HCT116 (cell line): ENCODE results near the gene S100PBP.

Experiments used
- CEBPB ChIP-seq: IDR thresholded peaks from 2 replicates; pipeline ENCODE4 v1.6.1; 2012; ENCODE audit warnings: low read depth
- CTCF ChIP-seq, 3 experiments: fragments of 200-600 bp in 1 of 3; sonication (generic) in 1 of 3; IDR thresholded peaks in 2 of 3; conservative IDR thresholded peaks in 1 of 3; 2 replicates each; pipeline ENCODE4 v1.5.1; 2012 to 2017; ENCODE audit warnings: low read depth in 2 of 3, low read length in 2 of 3, antibody characterized with exemption in 1 of 3, borderline replicate concordance in 1 of 3, control low read depth in 1 of 3, mild to moderate bottlenecking in 1 of 3, mixed read lengths in 1 of 3, mixed run types in 1 of 3, moderate library complexity in 1 of 3; ENCODE audit not compliant: insufficient read depth in 1 of 3
- MAX ChIP-seq: IDR thresholded peaks from 2 replicates; pipeline ENCODE4 v1.6.1; 2012
- POLR2A ChIP-seq: IDR thresholded peaks from 2 replicates; pipeline ENCODE4 v1.7.0; 2011; ENCODE audit warnings: borderline replicate concordance; ENCODE audit not compliant: insufficient read depth, insufficient read length; ENCODE audit errors: extremely low read depth
- REST ChIP-seq: IDR thresholded peaks from 2 replicates; pipeline ENCODE4 v1.6.1; 2012; ENCODE audit warnings: low read depth
- SP1 ChIP-seq: IDR thresholded peaks from 2 replicates; pipeline ENCODE4 v1.6.1; 2012; ENCODE audit warnings: low read depth
- YY1 ChIP-seq: IDR thresholded peaks from 2 replicates; pipeline ENCODE4 v1.6.1; 2011; ENCODE audit warnings: low read length, low read depth, moderate library complexity, mild to moderate bottlenecking; ENCODE audit not compliant: insufficient replicate concordance; ENCODE audit errors: extremely low read depth
- ZBTB33 ChIP-seq: IDR thresholded peaks from 2 replicates; pipeline ENCODE4 v1.6.1; 2011; ENCODE audit warnings: mild to moderate bottlenecking, low read length, moderate library complexity; ENCODE audit not compliant: insufficient replicate concordance; ENCODE audit errors: extremely low read depth
- ZNF274 ChIP-seq: fragments of 200-500 bp; sonication (Bioruptor generic); IDR thresholded peaks from 2 replicates; pipeline ENCODE4 v1.6.1; 2014; ENCODE audit warnings: mild to moderate bottlenecking, low read depth, low read length, inconsistent platforms

DNA sequence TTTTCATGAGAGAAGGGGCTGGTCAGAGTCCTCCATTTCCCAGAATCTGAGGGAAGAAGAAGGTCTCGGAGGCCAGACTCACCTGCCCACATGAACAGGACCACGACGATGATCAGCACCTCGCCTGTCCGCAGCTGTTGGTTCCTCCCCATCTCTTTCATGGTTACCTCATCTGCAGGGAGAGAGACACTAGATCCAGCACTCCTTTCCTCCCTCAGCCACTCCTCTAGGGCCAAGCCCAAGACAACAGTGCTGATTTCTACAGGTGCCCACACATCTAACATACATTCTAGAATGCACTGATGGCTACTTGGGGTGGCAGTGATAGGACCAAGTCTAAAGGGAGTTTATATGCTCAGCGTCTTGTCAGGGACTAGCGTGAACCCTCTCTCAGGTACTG is 50.2 kb downstream of the S100PBP start:
- no peak for TF ChIP-seq ZBTB33
- TF ChIP-seq REST = no peak
- TF ChIP-seq YY1 = no peak
- TF ChIP-seq SP1 = no peak
- no peak for TF ChIP-seq ZNF274
- TF ChIP-seq CEBPB = no peak
- TF ChIP-seq MAX = no peak
- TF ChIP-seq CTCF (IDR thresholded peaks at IDR 0.05 in 2 of 3, conservative IDR thresholded peaks at IDR 0.05 in 1 of 3; ENCODE audit: borderline replicate concordance in 1 of 3, insufficient read depth in 1 of 3, low read depth in 2 of 3, low read length in 2 of 3) = no peak
- no peak for TF ChIP-seq POLR2A
